HepG2 (cell line): ENCODE data around the gene C11orf86. TPM values are rescaled to one million over a fixed set of nuclear protein-coding genes. Genes with fewer than 3 reads are reported as not detected.

ENCODE experiments used
- CBX5 ChIP-seq: sonication (generic); formaldehyde crosslinking; IDR thresholded peaks from 2 replicates; pipeline ENCODE4 v1.4.0; 2020; ENCODE audit warnings: missing genetic modification reagents, borderline replicate concordance
- HDAC1 ChIP-seq: sonication (generic); formaldehyde crosslinking; IDR thresholded peaks from 2 replicates; pipeline ENCODE4 v1.5.1; 2020; ENCODE audit warnings: mild to moderate bottlenecking, missing genetic modification reagents
- POLR2G ChIP-seq: fragments of 200-400 bp; formaldehyde crosslinking; IDR thresholded peaks from 2 replicates; pipeline ENCODE4 v1.6.1; 2018; ENCODE audit warnings: mild to moderate bottlenecking, low read depth, low read length, moderate library complexity
- ZNF446 ChIP-seq: sonication (generic); formaldehyde crosslinking; IDR thresholded peaks from 2 replicates; pipeline ENCODE4 v1.5.0; 2020; ENCODE audit warnings: mild to moderate bottlenecking, missing genetic modification reagents
- ZNF543 ChIP-seq: sonication (generic); formaldehyde crosslinking; IDR thresholded peaks from 2 replicates; pipeline ENCODE4 v1.4.0; 2020; ENCODE audit warnings: mild to moderate bottlenecking, missing genetic modification reagents
- polyA plus RNA-seq, 8 experiments: library from polyadenylated mRNA; depleted of rRNA in 3 of 8; stranded (reverse) in 7 of 8; unstranded in 1 of 8; fragments of >200 nt; fragmentation: Illumina TruSeq in 4 of 8; extraction: Trizol in 4 of 8; gene quantifications; 2 replicates each; pipeline versions ENCODE4 v1.2.1 to v1.2.3, GENCODE V29; 2011 to 2016; ENCODE audit warnings: low read depth in 4 of 8, missing spikeins in 1 of 8, mixed read lengths in 1 of 8; ENCODE audit not compliant: insufficient read depth in 1 of 8
- total RNA-seq, 5 experiments: library from RNA; depleted of rRNA; stranded (reverse); fragments of >200 nt; fragmentation: Illumina TruSeq; extraction: Trizol; gene quantifications; 2 replicates each; pipeline ENCODE4 v1.2.3, GENCODE V29; 2016; ENCODE audit warnings: low read depth in 1 of 5
- TF ChIP-seq, protein P1 (sequence below): IDR thresholded peaks from 2 replicates; pipeline ENCODE4 v1.6.1; 2018; ENCODE audit warnings: missing genetic modification reagents, mild to moderate bottlenecking, missing compliant biosample characterization
- TF ChIP-seq, protein P2 (sequence below): sonication (generic); formaldehyde crosslinking; IDR thresholded peaks from 2 replicates; pipeline ENCODE4 v1.4.0; 2020; ENCODE audit warnings: missing genetic modification reagents
- TF ChIP-seq, protein P3 (sequence below): sonication (generic); formaldehyde crosslinking; IDR thresholded peaks from 2 replicates; pipeline ENCODE4 v1.4.0; 2020; ENCODE audit warnings: missing genetic modification reagents
- TF ChIP-seq, protein P4 (sequence below): sonication (generic); formaldehyde crosslinking; IDR thresholded peaks from 2 replicates; pipeline ENCODE4 v1.4.0; 2020; ENCODE audit warnings: missing genetic modification reagents, borderline replicate concordance
- TF ChIP-seq, protein P5 (sequence below): sonication (generic); formaldehyde crosslinking; conservative IDR thresholded peaks from 2 replicates; pipeline ENCODE4 v1.4.0; 2020; ENCODE audit warnings: mild to moderate bottlenecking, missing genetic modification reagents, moderate library complexity
- TF ChIP-seq, protein P6 (sequence below): sonication (generic); formaldehyde crosslinking; IDR thresholded peaks from 2 replicates; pipeline ENCODE4 v1.4.0; 2020; ENCODE audit warnings: missing genetic modification reagents

C11orf86 gene
- total and polyA plus RNA-seq, 2 of the 13 experiments (the other 11 are each of a cell fraction or from before 2014, with no cell fraction given), result 0.11 to 0.18 TPM

DNA sequence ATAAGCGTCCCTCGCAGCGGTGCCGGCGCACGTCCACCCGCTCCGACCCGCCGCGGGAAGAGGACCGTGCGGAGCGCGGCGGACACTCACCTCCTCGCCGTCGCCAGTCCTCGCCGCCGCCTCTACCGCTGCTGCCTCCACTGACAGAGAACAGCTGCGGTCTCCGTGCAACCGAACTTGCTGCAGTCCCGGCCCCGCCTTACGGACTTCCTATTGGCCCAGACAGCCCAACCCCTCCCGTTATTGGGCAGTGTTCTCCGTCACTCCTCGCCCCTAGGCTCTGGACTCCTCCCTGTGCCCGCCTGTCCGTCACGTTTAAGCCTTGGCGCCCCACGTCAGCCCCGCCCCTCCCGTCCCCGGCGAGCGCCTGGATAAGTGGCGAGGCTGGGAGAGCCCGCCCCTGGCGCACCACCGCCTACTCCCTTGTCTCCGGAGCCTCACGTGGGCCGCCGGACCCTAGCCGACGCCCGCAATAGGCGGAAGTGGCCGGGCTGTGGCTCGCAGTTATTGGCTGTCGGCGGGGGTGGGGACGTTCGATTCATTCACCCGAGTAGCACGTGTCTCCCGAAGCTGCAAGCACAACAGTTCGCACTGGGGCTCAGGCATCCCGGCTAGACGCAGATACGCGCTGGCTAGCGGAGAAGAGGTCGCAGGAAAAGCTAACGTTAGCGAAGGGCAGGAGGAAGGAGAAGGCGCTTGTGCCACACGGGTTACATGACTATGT lies 16.7 kb upstream of the C11orf86 start, which contains the start of gene PC (continued):
- TF ChIP-seq, protein P1, sequence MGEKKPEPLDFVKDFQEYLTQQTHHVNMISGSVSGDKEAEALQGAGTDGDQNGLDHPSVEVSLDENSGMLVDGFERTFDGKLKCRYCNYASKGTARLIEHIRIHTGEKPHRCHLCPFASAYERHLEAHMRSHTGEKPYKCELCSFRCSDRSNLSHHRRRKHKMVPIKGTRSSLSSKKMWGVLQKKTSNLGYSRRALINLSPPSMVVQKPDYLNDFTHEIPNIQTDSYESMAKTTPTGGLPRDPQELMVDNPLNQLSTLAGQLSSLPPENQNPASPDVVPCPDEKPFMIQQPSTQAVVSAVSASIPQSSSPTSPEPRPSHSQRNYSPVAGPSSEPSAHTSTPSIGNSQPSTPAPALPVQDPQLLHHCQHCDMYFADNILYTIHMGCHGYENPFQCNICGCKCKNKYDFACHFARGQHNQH, result peak; percentile 70
- TF ChIP-seq, protein P2, sequence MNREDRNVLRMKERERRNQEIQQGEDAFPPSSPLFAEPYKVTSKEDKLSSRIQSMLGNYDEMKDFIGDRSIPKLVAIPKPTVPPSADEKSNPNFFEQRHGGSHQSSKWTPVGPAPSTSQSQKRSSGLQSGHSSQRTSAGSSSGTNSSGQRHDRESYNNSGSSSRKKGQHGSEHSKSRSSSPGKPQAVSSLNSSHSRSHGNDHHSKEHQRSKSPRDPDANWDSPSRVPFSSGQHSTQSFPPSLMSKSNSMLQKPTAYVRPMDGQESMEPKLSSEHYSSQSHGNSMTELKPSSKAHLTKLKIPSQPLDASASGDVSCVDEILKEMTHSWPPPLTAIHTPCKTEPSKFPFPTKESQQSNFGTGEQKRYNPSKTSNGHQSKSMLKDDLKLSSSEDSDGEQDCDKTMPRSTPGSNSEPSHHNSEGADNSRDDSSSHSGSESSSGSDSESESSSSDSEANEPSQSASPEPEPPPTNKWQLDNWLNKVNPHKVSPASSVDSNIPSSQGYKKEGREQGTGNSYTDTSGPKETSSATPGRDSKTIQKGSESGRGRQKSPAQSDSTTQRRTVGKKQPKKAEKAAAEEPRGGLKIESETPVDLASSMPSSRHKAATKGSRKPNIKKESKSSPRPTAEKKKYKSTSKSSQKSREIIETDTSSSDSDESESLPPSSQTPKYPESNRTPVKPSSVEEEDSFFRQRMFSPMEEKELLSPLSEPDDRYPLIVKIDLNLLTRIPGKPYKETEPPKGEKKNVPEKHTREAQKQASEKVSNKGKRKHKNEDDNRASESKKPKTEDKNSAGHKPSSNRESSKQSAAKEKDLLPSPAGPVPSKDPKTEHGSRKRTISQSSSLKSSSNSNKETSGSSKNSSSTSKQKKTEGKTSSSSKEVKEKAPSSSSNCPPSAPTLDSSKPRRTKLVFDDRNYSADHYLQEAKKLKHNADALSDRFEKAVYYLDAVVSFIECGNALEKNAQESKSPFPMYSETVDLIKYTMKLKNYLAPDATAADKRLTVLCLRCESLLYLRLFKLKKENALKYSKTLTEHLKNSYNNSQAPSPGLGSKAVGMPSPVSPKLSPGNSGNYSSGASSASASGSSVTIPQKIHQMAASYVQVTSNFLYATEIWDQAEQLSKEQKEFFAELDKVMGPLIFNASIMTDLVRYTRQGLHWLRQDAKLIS (CRISPR knock-in tag), result no peak
- TF ChIP-seq ZNF543 (CRISPR knock-in tag) (peak; percentile 91), ZNF446 (CRISPR knock-in tag) (0 out of 2 replicates have a peak, but pooled peaks have one; percentile 16), HDAC1 (CRISPR knock-in tag) (peak; percentile 96), POLR2G (peak; percentile 79), CBX5 (CRISPR knock-in tag) (no peak)
- TF ChIP-seq, protein P3, sequence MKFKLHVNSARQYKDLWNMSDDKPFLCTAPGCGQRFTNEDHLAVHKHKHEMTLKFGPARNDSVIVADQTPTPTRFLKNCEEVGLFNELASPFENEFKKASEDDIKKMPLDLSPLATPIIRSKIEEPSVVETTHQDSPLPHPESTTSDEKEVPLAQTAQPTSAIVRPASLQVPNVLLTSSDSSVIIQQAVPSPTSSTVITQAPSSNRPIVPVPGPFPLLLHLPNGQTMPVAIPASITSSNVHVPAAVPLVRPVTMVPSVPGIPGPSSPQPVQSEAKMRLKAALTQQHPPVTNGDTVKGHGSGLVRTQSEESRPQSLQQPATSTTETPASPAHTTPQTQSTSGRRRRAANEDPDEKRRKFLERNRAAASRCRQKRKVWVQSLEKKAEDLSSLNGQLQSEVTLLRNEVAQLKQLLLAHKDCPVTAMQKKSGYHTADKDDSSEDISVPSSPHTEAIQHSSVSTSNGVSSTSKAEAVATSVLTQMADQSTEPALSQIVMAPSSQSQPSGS (CRISPR knock-in tag), result peak; percentile 64; the same call in 1 of the 2 replicates
- TF ChIP-seq, protein P4, sequence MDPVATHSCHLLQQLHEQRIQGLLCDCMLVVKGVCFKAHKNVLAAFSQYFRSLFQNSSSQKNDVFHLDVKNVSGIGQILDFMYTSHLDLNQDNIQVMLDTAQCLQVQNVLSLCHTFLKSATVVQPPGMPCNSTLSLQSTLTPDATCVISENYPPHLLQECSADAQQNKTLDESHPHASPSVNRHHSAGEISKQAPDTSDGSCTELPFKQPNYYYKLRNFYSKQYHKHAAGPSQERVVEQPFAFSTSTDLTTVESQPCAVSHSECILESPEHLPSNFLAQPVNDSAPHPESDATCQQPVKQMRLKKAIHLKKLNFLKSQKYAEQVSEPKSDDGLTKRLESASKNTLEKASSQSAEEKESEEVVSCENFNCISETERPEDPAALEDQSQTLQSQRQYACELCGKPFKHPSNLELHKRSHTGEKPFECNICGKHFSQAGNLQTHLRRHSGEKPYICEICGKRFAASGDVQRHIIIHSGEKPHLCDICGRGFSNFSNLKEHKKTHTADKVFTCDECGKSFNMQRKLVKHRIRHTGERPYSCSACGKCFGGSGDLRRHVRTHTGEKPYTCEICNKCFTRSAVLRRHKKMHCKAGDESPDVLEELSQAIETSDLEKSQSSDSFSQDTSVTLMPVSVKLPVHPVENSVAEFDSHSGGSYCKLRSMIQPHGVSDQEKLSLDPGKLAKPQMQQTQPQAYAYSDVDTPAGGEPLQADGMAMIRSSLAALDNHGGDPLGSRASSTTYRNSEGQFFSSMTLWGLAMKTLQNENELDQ (CRISPR knock-in tag), result peak; percentile 80; the same call in 1 of the 2 replicates
- TF ChIP-seq, protein P5, sequence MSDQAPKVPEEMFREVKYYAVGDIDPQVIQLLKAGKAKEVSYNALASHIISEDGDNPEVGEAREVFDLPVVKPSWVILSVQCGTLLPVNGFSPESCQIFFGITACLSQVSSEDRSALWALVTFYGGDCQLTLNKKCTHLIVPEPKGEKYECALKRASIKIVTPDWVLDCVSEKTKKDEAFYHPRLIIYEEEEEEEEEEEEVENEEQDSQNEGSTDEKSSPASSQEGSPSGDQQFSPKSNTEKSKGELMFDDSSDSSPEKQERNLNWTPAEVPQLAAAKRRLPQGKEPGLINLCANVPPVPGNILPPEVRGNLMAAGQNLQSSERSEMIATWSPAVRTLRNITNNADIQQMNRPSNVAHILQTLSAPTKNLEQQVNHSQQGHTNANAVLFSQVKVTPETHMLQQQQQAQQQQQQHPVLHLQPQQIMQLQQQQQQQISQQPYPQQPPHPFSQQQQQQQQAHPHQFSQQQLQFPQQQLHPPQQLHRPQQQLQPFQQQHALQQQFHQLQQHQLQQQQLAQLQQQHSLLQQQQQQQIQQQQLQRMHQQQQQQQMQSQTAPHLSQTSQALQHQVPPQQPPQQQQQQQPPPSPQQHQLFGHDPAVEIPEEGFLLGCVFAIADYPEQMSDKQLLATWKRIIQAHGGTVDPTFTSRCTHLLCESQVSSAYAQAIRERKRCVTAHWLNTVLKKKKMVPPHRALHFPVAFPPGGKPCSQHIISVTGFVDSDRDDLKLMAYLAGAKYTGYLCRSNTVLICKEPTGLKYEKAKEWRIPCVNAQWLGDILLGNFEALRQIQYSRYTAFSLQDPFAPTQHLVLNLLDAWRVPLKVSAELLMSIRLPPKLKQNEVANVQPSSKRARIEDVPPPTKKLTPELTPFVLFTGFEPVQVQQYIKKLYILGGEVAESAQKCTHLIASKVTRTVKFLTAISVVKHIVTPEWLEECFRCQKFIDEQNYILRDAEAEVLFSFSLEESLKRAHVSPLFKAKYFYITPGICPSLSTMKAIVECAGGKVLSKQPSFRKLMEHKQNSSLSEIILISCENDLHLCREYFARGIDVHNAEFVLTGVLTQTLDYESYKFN (CRISPR knock-in tag), result no peak; the same call in none of the 2 replicates
- TF ChIP-seq, protein P6, sequence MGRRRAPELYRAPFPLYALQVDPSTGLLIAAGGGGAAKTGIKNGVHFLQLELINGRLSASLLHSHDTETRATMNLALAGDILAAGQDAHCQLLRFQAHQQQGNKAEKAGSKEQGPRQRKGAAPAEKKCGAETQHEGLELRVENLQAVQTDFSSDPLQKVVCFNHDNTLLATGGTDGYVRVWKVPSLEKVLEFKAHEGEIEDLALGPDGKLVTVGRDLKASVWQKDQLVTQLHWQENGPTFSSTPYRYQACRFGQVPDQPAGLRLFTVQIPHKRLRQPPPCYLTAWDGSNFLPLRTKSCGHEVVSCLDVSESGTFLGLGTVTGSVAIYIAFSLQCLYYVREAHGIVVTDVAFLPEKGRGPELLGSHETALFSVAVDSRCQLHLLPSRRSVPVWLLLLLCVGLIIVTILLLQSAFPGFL, result no peak
